ENCODE measurements around the gene ABCA7.

Gene ABCA7

DNA sequence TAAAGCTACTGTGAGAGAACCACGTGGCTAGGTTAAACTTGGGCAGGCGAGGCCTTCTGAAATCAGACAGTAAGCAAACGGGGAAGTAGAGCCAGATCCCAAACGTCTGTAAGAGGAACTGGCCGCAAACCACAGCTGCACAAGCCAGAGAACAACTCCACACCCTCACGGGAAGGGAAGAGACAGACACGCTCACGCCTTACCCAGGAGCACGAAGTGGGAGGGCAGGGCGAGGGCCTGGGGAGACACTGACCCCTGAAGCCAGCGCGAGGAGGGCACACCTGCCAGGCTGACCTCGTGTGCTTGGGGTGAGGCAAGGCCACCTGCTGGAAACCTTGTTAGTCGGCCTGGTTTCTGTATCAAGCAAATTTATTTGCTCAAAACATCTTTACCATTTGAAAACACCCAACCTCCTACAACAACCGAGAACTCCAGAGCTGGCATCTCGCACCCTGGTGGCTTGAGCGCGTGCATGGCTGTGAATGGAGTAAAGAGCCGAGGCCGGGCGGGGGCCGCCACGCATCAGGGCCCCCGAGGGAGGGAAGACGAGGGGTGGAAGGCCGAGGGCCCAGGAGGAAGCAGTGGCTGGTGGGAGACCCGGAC is 48.0 kb downstream of the ABCA7 start:
- Histone ChIP-seq H3K4me2 (no peak overlapping the region), H3K27ac (no peak overlapping the region), H3K4me3 (IDR thresholded peaks at IDR 0.05; ENCODE audit: insufficient read depth, low read depth, low read length) (no peak overlapping the region), H2AFZ (ENCODE audit: low read depth) (no peak overlapping the region), H3K79me2 (ENCODE audit: insufficient read depth, low read depth) (peaks cover 2% of the 10 kb centered on the region; the same call in 1 of the 2 replicates), H4K20me1 (ENCODE audit: insufficient read depth) (no peaks in the 10 kb centered on the region), H3K4me1 (ENCODE audit: low read depth, poor library complexity, severe bottlenecking) (no peaks in the 10 kb centered on the region), H3K9ac (no peak overlapping the region), H3K36me3 (ENCODE audit: insufficient read depth) (no peaks in the 10 kb centered on the region), H3K27me3 (ENCODE audit: insufficient read depth, low read depth) (no peaks in the 10 kb centered on the region)
- TF ChIP-seq, protein P1, sequence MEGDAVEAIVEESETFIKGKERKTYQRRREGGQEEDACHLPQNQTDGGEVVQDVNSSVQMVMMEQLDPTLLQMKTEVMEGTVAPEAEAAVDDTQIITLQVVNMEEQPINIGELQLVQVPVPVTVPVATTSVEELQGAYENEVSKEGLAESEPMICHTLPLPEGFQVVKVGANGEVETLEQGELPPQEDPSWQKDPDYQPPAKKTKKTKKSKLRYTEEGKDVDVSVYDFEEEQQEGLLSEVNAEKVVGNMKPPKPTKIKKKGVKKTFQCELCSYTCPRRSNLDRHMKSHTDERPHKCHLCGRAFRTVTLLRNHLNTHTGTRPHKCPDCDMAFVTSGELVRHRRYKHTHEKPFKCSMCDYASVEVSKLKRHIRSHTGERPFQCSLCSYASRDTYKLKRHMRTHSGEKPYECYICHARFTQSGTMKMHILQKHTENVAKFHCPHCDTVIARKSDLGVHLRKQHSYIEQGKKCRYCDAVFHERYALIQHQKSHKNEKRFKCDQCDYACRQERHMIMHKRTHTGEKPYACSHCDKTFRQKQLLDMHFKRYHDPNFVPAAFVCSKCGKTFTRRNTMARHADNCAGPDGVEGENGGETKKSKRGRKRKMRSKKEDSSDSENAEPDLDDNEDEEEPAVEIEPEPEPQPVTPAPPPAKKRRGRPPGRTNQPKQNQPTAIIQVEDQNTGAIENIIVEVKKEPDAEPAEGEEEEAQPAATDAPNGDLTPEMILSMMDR (conservative IDR thresholded peaks at IDR 0.05; ENCODE audit: low read depth, low read length): no peak

DNA sequence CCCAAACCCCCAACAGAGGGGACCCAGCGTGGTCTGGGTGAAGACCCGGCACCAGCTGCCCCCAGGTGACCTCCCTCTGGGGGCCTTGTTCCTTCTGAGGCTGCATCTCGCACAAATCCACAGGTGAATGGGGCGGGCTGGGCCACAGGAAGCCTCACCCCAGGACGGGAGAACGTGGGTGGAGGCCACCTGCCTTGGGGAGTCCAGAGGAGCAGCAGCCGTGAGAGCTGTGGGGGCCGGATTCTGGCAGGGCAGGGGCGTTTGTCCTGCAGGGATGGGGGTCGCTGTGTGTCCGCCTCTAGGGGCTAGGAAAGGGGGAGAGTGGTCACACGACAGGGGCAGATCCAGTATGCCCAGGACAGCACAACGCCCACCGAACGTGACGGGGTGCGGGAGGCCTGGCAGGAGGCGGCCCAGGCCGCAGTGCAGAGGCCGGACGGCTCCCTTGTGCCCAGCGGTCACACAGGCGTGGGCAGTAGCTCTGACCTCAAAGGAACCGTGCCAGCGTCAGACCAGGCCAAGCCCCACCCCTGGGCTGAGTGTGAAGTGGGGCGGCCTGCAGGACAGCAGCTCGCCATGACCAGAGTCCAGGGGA is 48.6 kb downstream of the ABCA7 start:
- Histone ChIP-seq H3K4me1 (ENCODE audit: low read depth, poor library complexity, severe bottlenecking) (peaks cover under 1% of the 10 kb centered on the region), H3K27ac (no peak overlapping the region), H4K20me1 (ENCODE audit: insufficient read depth) (no peaks in the 10 kb centered on the region), H3K79me2 (ENCODE audit: insufficient read depth, low read depth) (peaks cover 8% of the 10 kb centered on the region), H2AFZ (ENCODE audit: low read depth) (no peak overlapping the region), H3K36me3 (ENCODE audit: insufficient read depth) (no peaks in the 10 kb centered on the region), H3K27me3 (ENCODE audit: insufficient read depth, low read depth) (no peaks in the 10 kb centered on the region), H3K9ac (no peak overlapping the region), H3K4me3 (IDR thresholded peaks at IDR 0.05; ENCODE audit: insufficient read depth, low read depth, low read length) (no peak overlapping the region), H3K4me2 (no peak overlapping the region)
- TF ChIP-seq, protein P1 (conservative IDR thresholded peaks at IDR 0.05; ENCODE audit: low read depth, low read length): no peak

DNA sequence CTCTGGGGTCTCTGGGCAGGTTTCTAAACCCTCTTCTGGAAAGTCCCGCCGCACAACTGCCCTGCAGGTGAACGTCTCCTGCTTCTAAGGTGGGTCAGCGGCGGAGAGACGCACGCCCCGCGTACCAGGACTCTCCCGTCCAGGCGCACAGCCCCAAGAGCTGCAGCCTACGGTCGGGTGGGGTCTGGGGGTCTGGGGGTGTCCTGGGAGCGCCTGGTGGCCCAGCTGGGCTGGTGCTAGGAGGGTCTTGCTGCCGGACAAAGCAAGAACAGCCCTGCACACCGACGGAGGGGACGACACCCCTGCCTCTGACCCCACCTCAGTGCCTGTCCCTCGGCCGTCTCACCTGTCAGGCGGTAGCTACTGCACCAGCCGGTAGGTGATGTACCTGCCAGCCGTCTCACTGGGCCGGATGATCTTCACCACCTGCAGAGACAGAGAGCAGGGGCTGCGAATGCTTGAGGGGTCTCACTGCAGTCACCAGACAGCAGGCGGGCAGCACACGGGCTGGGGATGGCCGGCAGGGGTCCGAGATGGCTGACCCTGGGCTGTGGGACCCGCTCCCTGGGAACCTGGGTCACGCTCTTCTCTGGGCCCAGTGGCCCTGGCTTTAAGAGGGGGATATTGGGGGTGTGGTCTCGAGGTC is 49.3 kb downstream of the ABCA7 start:
- Histone ChIP-seq H2AFZ (ENCODE audit: low read depth) (no peak overlapping the region), H3K9ac (no peak overlapping the region), H3K27me3 (ENCODE audit: insufficient read depth, low read depth) (no peaks in the 10 kb centered on the region), H3K27ac (no peak overlapping the region), H3K4me1 (ENCODE audit: low read depth, poor library complexity, severe bottlenecking) (peaks cover 8% of the 10 kb centered on the region), H3K79me2 (ENCODE audit: insufficient read depth, low read depth) (peaks cover 16% of the 10 kb centered on the region), H4K20me1 (ENCODE audit: insufficient read depth) (no peaks in the 10 kb centered on the region), H3K4me3 (IDR thresholded peaks at IDR 0.05; ENCODE audit: insufficient read depth, low read depth, low read length) (no peak overlapping the region), H3K36me3 (ENCODE audit: insufficient read depth) (no peaks in the 10 kb centered on the region), H3K4me2 (no peak overlapping the region)
- TF ChIP-seq, protein P1 (conservative IDR thresholded peaks at IDR 0.05; ENCODE audit: low read depth, low read length): no peak

DNA sequence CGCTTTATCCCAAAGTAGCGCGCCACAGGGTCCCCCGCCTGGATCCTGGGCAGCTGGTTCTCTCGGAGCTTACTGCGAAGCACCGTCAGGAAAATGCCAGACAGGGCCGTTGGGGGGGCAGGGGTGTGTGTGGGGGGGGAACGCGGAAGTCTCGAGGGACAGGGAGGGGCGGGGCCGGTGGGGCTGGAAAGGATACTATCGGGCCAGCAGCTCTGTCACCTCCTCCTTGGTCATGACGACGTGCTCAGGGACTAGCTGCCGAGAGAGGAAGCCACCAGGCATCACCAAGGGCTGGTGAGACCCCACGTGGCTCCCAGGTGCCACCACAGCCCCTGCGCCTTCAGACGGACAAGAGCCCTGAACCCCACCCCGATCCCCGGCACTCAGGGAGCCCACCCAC is 50.0 kb downstream of the ABCA7 start:
- H3K27me3 ChIP-seq (ENCODE audit: insufficient read depth, low read depth): no peaks in the 10 kb centered on the region
- no peak overlapping the region for H2AFZ ChIP-seq (ENCODE audit: low read depth)
- H3K27ac ChIP-seq: no peak overlapping the region
- no peaks in the 10 kb centered on the region for H3K36me3 ChIP-seq (ENCODE audit: insufficient read depth)
- H3K79me2 ChIP-seq (ENCODE audit: insufficient read depth, low read depth): peaks cover 22% of the 10 kb centered on the region
- H3K4me1 ChIP-seq (ENCODE audit: low read depth, poor library complexity, severe bottlenecking): peaks cover 8% of the 10 kb centered on the region
- 0 out of 2 replicates have a peak, but pooled peaks cover 4% of the 10 kb centered on the region for H4K20me1 ChIP-seq (ENCODE audit: insufficient read depth)
- H3K9ac ChIP-seq: no peak overlapping the region
- no peak overlapping the region for H3K4me3 ChIP-seq (IDR thresholded peaks at IDR 0.05; ENCODE audit: insufficient read depth, low read depth, low read length)
- no peak overlapping the region for H3K4me2 ChIP-seq
- TF ChIP-seq, protein P1 (conservative IDR thresholded peaks at IDR 0.05; ENCODE audit: low read depth, low read length): no peak

Data from KMS-11 (cell line).